HCT116 (cell line): Measurements from ENCODE around the gene NOL4L.

Source experiments
- EZH2 ChIP-seq: fragments of 200-600 bp; sonication (generic); IDR thresholded peaks from 2 replicates; pipeline ENCODE4 v1.6.1; 2017; ENCODE audit warnings: antibody characterized with exemption, mixed run types
- EZH2phosphoT487 ChIP-seq: fragments of 200-600 bp; IDR thresholded peaks from 2 replicates; pipeline ENCODE4 v1.6.1; 2018; ENCODE audit warnings: antibody characterized with exemption, borderline replicate concordance
- POLR2A ChIP-seq: IDR thresholded peaks from 2 replicates; pipeline ENCODE4 v1.7.0; 2011; ENCODE audit warnings: borderline replicate concordance; ENCODE audit not compliant: insufficient read depth, insufficient read length; ENCODE audit errors: extremely low read depth
- REST ChIP-seq: IDR thresholded peaks from 2 replicates; pipeline ENCODE4 v1.6.1; 2012; ENCODE audit warnings: low read depth
- SP1 ChIP-seq: IDR thresholded peaks from 2 replicates; pipeline ENCODE4 v1.6.1; 2012; ENCODE audit warnings: low read depth
- TCF7L2 ChIP-seq: IDR thresholded peaks from 2 replicates; pipeline ENCODE4 v1.7.0; 2011; ENCODE audit warnings: borderline replicate concordance, inconsistent platforms; ENCODE audit not compliant: insufficient read depth, insufficient read length; ENCODE audit errors: extremely low read depth
- ZNF274 ChIP-seq: fragments of 200-500 bp; sonication (Bioruptor generic); IDR thresholded peaks from 2 replicates; pipeline ENCODE4 v1.6.1; 2014; ENCODE audit warnings: mild to moderate bottlenecking, low read depth, low read length, inconsistent platforms
- TF ChIP-seq, protein P1 (sequence below), 3 experiments: fragments of 200-600 bp in 1 of 3; sonication (generic) in 1 of 3; IDR thresholded peaks in 2 of 3; conservative IDR thresholded peaks in 1 of 3; 2 replicates each; pipeline ENCODE4 v1.5.1; 2012 to 2017; ENCODE audit warnings: low read depth in 2 of 3, low read length in 2 of 3, antibody characterized with exemption in 1 of 3, borderline replicate concordance in 1 of 3, control low read depth in 1 of 3, mild to moderate bottlenecking in 1 of 3, mixed read lengths in 1 of 3, mixed run types in 1 of 3, moderate library complexity in 1 of 3; ENCODE audit not compliant: insufficient read depth in 1 of 3
- TF ChIP-seq, protein P2 (sequence below): IDR thresholded peaks from 2 replicates; pipeline ENCODE4 v1.6.1; 2012
- TF ChIP-seq, protein P3 (sequence below): IDR thresholded peaks from 2 replicates; pipeline ENCODE4 v1.6.1; 2011; ENCODE audit warnings: mild to moderate bottlenecking, low read length, moderate library complexity; ENCODE audit not compliant: insufficient replicate concordance; ENCODE audit errors: extremely low read depth

- TF ChIP-seq SP1 (no peak), REST (no peak), EZH2 (no peak), POLR2A (no peak), ZNF274 (no peak), TCF7L2 (no peak), EZH2phosphoT487 (no peak)
- TF ChIP-seq, protein P1, sequence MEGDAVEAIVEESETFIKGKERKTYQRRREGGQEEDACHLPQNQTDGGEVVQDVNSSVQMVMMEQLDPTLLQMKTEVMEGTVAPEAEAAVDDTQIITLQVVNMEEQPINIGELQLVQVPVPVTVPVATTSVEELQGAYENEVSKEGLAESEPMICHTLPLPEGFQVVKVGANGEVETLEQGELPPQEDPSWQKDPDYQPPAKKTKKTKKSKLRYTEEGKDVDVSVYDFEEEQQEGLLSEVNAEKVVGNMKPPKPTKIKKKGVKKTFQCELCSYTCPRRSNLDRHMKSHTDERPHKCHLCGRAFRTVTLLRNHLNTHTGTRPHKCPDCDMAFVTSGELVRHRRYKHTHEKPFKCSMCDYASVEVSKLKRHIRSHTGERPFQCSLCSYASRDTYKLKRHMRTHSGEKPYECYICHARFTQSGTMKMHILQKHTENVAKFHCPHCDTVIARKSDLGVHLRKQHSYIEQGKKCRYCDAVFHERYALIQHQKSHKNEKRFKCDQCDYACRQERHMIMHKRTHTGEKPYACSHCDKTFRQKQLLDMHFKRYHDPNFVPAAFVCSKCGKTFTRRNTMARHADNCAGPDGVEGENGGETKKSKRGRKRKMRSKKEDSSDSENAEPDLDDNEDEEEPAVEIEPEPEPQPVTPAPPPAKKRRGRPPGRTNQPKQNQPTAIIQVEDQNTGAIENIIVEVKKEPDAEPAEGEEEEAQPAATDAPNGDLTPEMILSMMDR (IDR thresholded peaks at IDR 0.05 in 2 of 3, conservative IDR thresholded peaks at IDR 0.05 in 1 of 3; ENCODE audit: borderline replicate concordance in 1 of 3, insufficient read depth in 1 of 3, low read depth in 2 of 3, low read length in 2 of 3): no peak
- TF ChIP-seq, protein P2, sequence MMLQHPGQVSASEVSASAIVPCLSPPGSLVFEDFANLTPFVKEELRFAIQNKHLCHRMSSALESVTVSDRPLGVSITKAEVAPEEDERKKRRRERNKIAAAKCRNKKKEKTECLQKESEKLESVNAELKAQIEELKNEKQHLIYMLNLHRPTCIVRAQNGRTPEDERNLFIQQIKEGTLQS: no peak
- TF ChIP-seq, protein P3, sequence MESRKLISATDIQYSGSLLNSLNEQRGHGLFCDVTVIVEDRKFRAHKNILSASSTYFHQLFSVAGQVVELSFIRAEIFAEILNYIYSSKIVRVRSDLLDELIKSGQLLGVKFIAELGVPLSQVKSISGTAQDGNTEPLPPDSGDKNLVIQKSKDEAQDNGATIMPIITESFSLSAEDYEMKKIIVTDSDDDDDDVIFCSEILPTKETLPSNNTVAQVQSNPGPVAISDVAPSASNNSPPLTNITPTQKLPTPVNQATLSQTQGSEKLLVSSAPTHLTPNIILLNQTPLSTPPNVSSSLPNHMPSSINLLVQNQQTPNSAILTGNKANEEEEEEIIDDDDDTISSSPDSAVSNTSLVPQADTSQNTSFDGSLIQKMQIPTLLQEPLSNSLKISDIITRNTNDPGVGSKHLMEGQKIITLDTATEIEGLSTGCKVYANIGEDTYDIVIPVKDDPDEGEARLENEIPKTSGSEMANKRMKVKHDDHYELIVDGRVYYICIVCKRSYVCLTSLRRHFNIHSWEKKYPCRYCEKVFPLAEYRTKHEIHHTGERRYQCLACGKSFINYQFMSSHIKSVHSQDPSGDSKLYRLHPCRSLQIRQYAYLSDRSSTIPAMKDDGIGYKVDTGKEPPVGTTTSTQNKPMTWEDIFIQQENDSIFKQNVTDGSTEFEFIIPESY: no peak
Measured at GRCh38 chr20:32488066-32488838, 96.9 kb downstream of the NOL4L start.
